ENCODE results near the gene CCDC181.
"Not testable (repeated sequence)": the region's sequence is repeated elsewhere in the genome, so short reads cannot be mapped to it uniquely, and the experiment has no call there.

CCDC181 gene

GRCh38 chr1:169452921-169453320 lies 25.6 kb upstream of the CCDC181 start:
- TF ChIP-seq POLR2A (IDR thresholded peaks at IDR 0.05; ENCODE audit: low read depth, low read length): no peak
- DNase-seq (ENCODE audit: insufficient read length, low spot score): no peak
- FAIRE-seq: no peak

DNA sequence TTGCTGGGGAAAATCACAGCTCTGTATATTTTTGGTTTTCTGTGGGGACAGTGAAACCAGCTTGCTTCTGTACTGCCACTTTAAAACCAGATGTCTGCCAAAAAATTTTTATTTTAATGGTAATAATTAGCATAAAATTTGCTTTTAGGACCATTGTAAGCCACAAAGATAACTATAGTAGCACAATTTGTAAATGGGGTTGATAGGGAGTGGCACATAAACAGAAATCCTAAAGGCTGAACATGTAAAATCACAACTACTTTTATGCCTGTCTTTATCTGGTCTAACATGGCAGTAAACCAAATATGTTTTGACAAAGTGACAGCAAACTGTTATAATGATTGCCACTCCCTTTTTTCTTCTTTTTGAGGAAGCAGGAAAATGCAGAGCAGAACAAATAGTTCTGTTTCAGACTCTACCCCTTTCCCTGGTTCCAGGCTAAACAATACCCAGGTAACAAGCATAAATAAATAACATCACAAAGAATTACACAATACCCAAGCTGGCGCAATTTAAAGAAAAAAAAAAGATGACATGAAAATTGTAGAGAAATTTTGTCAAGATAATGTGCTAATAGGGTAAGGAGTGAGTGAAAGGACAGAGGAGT lies 24.0 kb upstream of the CCDC181 start:
- TF ChIP-seq POLR2A (IDR thresholded peaks at IDR 0.05; ENCODE audit: low read depth, low read length): no peak
- FAIRE-seq: no peak
- no peak for DNase-seq (ENCODE audit: insufficient read length, low spot score)

DNA sequence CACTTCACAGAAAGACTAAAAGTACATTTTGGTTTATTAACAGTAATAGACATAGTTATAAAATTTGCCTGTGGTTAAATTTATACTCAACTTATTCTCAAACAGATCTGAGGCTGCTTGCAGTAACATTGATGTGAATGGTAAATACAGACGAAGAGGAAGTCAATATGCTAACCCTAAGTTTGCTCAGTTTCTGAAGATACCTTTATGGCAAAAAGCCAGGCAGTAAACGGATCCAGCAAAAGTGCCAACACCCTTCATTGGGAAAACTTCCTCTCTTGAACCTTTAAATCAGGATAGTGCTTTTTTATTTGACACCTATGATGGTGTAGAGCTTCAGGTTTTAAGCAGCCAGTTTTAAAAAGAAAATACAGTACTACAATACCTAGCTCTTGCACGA lies 16.6 kb upstream of the CCDC181 start:
- DNase-seq (ENCODE audit: insufficient read length, low spot score) (no peak), FAIRE-seq (no peak)
- TF ChIP-seq POLR2A (IDR thresholded peaks at IDR 0.05; ENCODE audit: low read depth, low read length): no peak

- no peak for FAIRE-seq
- no peak for DNase-seq (ENCODE audit: insufficient read length, low spot score)
- no peak for TF ChIP-seq POLR2A (IDR thresholded peaks at IDR 0.05; ENCODE audit: low read depth, low read length)
Observed at GRCh38 chr1:169426174-169426705, 1.0 kb downstream of the CCDC181 start.

- FAIRE-seq (no peak), DNase-seq (ENCODE audit: insufficient read length, low spot score) (no peak)
- TF ChIP-seq POLR2A (IDR thresholded peaks at IDR 0.05; ENCODE audit: low read depth, low read length): no peak
Observed at GRCh38 chr1:169421309-169421708, 6.0 kb downstream of the CCDC181 start.

DNA sequence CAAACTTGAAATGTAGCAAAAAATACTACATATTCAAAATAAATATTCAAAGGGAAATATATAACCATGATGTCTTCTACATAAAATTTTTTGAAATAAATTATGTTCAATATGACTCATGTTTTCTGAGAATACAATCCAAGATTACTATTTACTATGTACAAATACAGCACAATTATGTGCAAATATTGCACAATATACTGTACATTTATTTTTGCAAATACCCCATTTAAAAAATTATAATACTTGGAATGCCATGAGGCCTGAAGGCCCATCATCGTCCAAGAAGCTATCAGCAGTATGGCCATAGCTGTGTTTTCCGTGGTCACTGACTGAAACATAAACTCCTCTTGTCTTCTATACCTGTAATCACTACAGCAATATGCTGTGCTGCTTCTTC lies 12.3 kb downstream of the CCDC181 start:
- FAIRE-seq: no peak
- DNase-seq (ENCODE audit: insufficient read length, low spot score): no peak
- TF ChIP-seq POLR2A (IDR thresholded peaks at IDR 0.05; ENCODE audit: low read depth, low read length): no peak

DNA sequence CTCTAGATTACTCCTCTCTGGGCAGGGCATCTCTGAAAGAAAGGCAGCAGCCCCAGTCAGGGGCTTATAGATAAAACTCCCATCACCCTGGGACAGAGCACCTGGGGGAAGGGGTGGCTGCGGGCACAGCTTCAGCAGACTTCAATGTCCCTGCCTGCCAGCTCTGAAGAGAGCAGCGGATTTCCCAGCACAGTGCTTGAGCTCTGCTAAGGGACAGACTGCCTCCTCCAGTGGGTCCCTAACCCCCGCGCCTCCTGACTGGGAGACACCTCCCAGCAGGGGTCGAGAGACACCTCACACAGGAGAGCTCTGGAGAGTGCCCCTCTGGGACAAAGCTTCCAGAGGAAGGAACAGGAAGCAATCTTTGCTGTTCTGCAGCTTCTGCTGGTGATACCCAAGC lies 18.9 kb downstream of the CCDC181 start:
- not testable (repeated sequence) for FAIRE-seq; DNase-seq (ENCODE audit: insufficient read length, low spot score)

GRCh38 chr1:169402578-169402977 lies 24.7 kb downstream of the CCDC181 start:
- not testable (repeated sequence) for FAIRE-seq; DNase-seq (ENCODE audit: insufficient read length, low spot score)

GRCh38 chr1:169395955-169396354 lies 31.3 kb downstream of the CCDC181 start:
- DNase-seq (ENCODE audit: insufficient read length, low spot score) (no peak), FAIRE-seq (no peak)

GRCh38 chr1:169392406-169392805 lies 34.9 kb downstream of the CCDC181 start:
- DNase-seq (ENCODE audit: insufficient read length, low spot score) (no peak), FAIRE-seq (no peak)
- no peak for TF ChIP-seq POLR2A (IDR thresholded peaks at IDR 0.05; ENCODE audit: low read depth, low read length)

More at GRCh38 chr1:169395955-169396354, 31.3 kb downstream of the CCDC181 start:
- no peak for TF ChIP-seq POLR2A (IDR thresholded peaks at IDR 0.05; ENCODE audit: low read depth, low read length)

DNA sequence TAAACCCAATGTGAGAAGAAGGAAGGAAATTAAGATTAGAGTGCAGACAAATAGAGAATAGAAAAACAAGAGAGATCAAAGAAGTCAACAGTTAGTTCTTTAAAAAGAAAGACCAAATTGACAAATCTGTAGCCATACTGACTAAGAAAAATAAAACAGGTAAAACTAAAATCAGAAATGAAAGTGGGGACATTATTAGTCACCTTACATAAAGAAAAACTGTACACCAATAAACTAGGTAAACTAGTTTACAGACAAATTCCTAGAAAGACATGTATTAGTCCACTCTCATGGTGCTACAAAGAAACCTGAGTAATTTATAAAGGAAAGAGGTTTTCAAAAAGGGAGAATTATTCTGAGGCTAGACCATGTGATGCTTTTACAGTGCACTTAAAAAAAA lies 37.0 kb downstream of the CCDC181 start:
- no peak for TF ChIP-seq POLR2A (IDR thresholded peaks at IDR 0.05; ENCODE audit: low read depth, low read length)
- FAIRE-seq (no peak), DNase-seq (ENCODE audit: insufficient read length, low spot score) (no peak)

DNA sequence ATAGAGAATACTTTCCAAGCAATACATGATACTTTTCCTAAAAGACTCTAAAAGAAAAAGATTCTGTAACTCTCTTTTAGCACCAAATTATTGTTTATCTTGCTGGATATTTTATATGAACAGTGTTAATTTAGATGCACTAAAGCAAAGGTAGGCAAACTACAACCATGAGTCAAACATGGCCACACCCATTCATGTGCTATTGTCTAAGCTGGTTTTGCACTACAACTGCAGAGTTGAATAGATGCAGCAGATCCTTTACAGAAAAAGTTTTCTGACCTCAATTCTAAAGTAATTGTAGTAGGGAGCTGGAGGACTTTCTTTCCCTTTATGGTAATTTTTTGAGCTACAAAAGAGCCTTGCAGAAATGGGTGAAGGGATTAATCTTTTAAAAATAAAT lies 39.9 kb downstream of the CCDC181 start:
- no peak for FAIRE-seq
- no peak for TF ChIP-seq POLR2A (IDR thresholded peaks at IDR 0.05; ENCODE audit: low read depth, low read length)
- DNase-seq (ENCODE audit: insufficient read length, low spot score): no peak

DNA sequence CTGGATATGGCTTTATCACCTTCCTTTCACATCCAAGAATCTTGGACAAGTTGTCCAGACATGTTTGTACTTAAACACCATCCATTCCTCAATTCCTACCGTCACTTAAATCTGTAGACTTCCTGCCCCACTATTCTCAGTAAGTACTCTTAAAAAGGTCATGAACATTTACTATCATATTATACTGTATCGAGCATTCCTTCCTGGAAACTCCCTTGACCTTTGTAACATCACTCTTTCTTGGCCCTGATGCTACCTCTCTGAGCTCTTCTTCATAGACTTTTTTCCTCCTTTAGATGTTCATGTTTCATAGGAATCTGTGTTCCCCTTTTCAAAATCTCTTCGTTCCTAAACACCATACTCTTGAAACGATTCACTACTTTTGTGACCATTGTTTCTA lies 43.8 kb downstream of the CCDC181 start:
- TF ChIP-seq POLR2A (IDR thresholded peaks at IDR 0.05; ENCODE audit: low read depth, low read length): no peak
- FAIRE-seq (no peak), DNase-seq (ENCODE audit: insufficient read length, low spot score) (no peak)

DNA sequence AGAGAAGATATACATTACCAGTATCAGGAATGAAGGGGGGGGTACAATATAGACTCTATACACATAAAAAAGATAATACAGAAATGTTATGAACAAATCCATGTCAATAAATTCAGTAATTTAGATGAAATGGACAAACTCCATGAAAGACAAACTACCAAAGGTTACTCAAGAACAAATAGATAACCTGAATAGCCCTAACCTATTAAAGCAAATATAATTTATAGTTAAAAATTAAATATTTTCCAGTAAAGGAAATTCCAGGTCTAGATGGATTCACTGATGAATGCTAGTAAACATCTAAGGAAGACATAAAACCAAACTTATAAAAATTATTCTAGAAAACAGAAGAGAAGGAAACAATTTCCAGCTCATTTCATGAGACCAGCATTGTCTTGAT lies 46.1 kb downstream of the CCDC181 start:
- DNase-seq (ENCODE audit: insufficient read length, low spot score) (no peak), FAIRE-seq (no peak)
- no peak for TF ChIP-seq POLR2A (IDR thresholded peaks at IDR 0.05; ENCODE audit: low read depth, low read length)

GRCh38 chr1:169371404-169371803 lies 55.9 kb downstream of the CCDC181 start:
- no peak for TF ChIP-seq POLR2A (IDR thresholded peaks at IDR 0.05; ENCODE audit: low read depth, low read length)
- no peak for DNase-seq (ENCODE audit: insufficient read length, low spot score)
- no peak for FAIRE-seq

GRCh38 chr1:169368406-169368769 lies 58.9 kb downstream of the CCDC181 start:
- FAIRE-seq: no peak
- DNase-seq (ENCODE audit: insufficient read length, low spot score): no peak
- TF ChIP-seq POLR2A (IDR thresholded peaks at IDR 0.05; ENCODE audit: low read depth, low read length): no peak
